ENCODE results near the gene RAP2B. TPM values are rescaled to one million over a fixed set of nuclear protein-coding genes. Genes with fewer than 3 reads are reported as not detected.

The RAP2B gene
- total and polyA plus RNA-seq, 2 of the 13 experiments (the other 11 are each of a cell fraction or from before 2014, with no cell fraction given) = 6.4 to 7.1 TPM

GRCh38 chr3:153163393-153163724 lies 1.3 kb downstream of the RAP2B start:
- Histone ChIP-seq H3K4me1 (ENCODE audit: insufficient read depth, low read length) (peaks cover 44% of the 10 kb centered on the region), H3K79me2 (ENCODE audit: insufficient read depth, low read length) (peaks cover 41% of the 10 kb centered on the region)

GRCh38 chr3:153163756-153164550 lies 1.9 kb downstream of the RAP2B start:
- 3% methylated on average over 5 of the region's 5 CpGs for WGBS (ENCODE audit: low lambda C conversion rate)
- Histone ChIP-seq H3K9ac (ENCODE audit: insufficient read depth, low read depth, low read length) (peak overlapping the region; percentile 85; the same call in 1 of the 2 replicates), H3K27me3 (ENCODE audit: control insufficient read depth in 1 of 2, insufficient read depth in 2 of 2, low read length in 2 of 2) (no peaks in the 10 kb centered on the region; a peak in 1 of 5 replicates), H3K4me2 (ENCODE audit: low read depth, low read length) (peak overlapping the region; percentile 82), H3K4me3 (replicated peaks in 1 of 3; ENCODE audit: insufficient read depth in 1 of 3, low read depth in 2 of 3, low read length in 3 of 3) (peak overlapping the region; percentile 85 to 94 (median 94)), H3K79me2 (ENCODE audit: insufficient read depth, low read length) (peaks cover 41% of the 10 kb centered on the region), H3K36me3 (replicated peaks in 1 of 2; ENCODE audit: control insufficient read depth in 1 of 2, insufficient read depth in 2 of 2, low read length in 2 of 2) (no peaks in the 10 kb centered on the region), H3K27ac (ENCODE audit: extremely low read length, insufficient read depth, low read length) (peak overlapping the region; percentile 83), H2AFZ (ENCODE audit: low read length) (no peak overlapping the region), H4K20me1 (ENCODE audit: insufficient read depth, low read length) (peaks cover 45% of the 10 kb centered on the region), H3K4me1 (ENCODE audit: insufficient read depth, low read length) (peaks cover 38% of the 10 kb centered on the region), H3K9me3 (ENCODE audit: low read length) (no peaks in the 10 kb centered on the region)
- DNase-seq (ENCODE audit: low spot score) (no peak), ATAC-seq (no peak), FAIRE-seq (no peak)
- BruUV-seq (replicated peaks) = TSS peak; percentile 46
- CTCF ChIA-PET (ENCODE audit: low intra/inter-chr PET ratio, low total read pairs) = no interaction called here
- TF ChIP-seq TFAP4 (IDR thresholded peaks at IDR 0.05; ENCODE audit: borderline replicate concordance, low read depth) (peak; percentile 57), RARG (CRISPR knock-in tag; IDR thresholded peaks at IDR 0.05; ENCODE audit: low read depth) (no peak), RXRA (CRISPR knock-in tag; IDR thresholded peaks at IDR 0.05) (no peak)
- intact Hi-C loops (cut with micrococcal nuclease; ENCODE audit: unreplicated experiment) (loop anchor here (2.0 to 5.0 kb wide), 5 partner anchors 67 to 605 kb away; no protein-coding TSS in a partner anchor), in situ Hi-C loops (cut with HindIII; ENCODE audit: extremely low pct_ligation_motif_present, low pct_unique_long_range_greater_than_20kb) (no loop called here)
- POLR2A ChIA-PET = no interaction called here

More at GRCh38 chr3:153163393-153163724, 1.3 kb downstream of the RAP2B start:
- FAIRE-seq = no peak
- no TSS peak for BruUV-seq (replicated peaks)
- in situ Hi-C loops (cut with HindIII; ENCODE audit: extremely low pct_ligation_motif_present, low pct_unique_long_range_greater_than_20kb) (no loop called here), intact Hi-C loops (cut with micrococcal nuclease; ENCODE audit: unreplicated experiment) (loop anchor here (5.0 kb wide), 3 partner anchors 66 to 434 kb away; no protein-coding TSS in a partner anchor)
- H3K4me3 ChIP-seq (replicated peaks in 1 of 3; ENCODE audit: insufficient read depth in 1 of 3, low read depth in 2 of 3, low read length in 3 of 3) = peak overlapping the region; percentile 85 to 94 (median 94)
- H3K9me3 ChIP-seq (ENCODE audit: low read length) = no peaks in the 10 kb centered on the region
- H3K4me2 ChIP-seq (ENCODE audit: low read depth, low read length) = peak overlapping the region; percentile 82
- TF ChIP-seq SAP130 (CRISPR knock-in tag; IDR thresholded peaks at IDR 0.05; ENCODE audit: low read depth) = peak; percentile 8; the same call in 1 of the 2 replicates
- TF ChIP-seq SNAPC2 (CRISPR knock-in tag; IDR thresholded peaks at IDR 0.05) = no peak
- 0 out of 2 replicates have a peak, but pooled peaks have one; percentile 27 for TF ChIP-seq LBX2 (CRISPR knock-in tag; IDR thresholded peaks at IDR 0.05; ENCODE audit: borderline replicate concordance)
- TF ChIP-seq GABPB1 (CRISPR knock-in tag; IDR thresholded peaks at IDR 0.05) = 0 out of 2 replicates have a peak, but pooled peaks have one; percentile 4
- TF ChIP-seq HNRNPLL (IDR thresholded peaks at IDR 0.05; ENCODE audit: low read depth, low read length, poor library complexity, severe bottlenecking) = peak; percentile 11
- POLR2A ChIA-PET = interaction anchor here (1.0 kb wide), 2 partner anchors 19 to 22 kb away, joined by 3 to 4 read pairs; no protein-coding TSS in a partner anchor
- no peak overlapping the region for H2AFZ ChIP-seq (ENCODE audit: low read length)
- DNase-seq (ENCODE audit: low spot score) = no peak
- WGBS (ENCODE audit: low lambda C conversion rate) = under 1% methylated on average over 9 of the region's 9 CpGs
- CTCF ChIA-PET (ENCODE audit: low intra/inter-chr PET ratio, low total read pairs) = no interaction called here
- peak overlapping the region; percentile 83 for H3K27ac ChIP-seq (ENCODE audit: extremely low read length, insufficient read depth, low read length)
- no peaks in the 10 kb centered on the region; a peak in 1 of 5 replicates for H3K27me3 ChIP-seq (ENCODE audit: control insufficient read depth in 1 of 2, insufficient read depth in 2 of 2, low read length in 2 of 2)
- ATAC-seq = no peak
- H3K9ac ChIP-seq (ENCODE audit: insufficient read depth, low read depth, low read length) = peak overlapping the region; percentile 85
- H3K36me3 ChIP-seq (replicated peaks in 1 of 2; ENCODE audit: control insufficient read depth in 1 of 2, insufficient read depth in 2 of 2, low read length in 2 of 2) = no peaks in the 10 kb centered on the region
- peaks cover 45% of the 10 kb centered on the region for H4K20me1 ChIP-seq (ENCODE audit: insufficient read depth, low read length)
